ENCODE data around the gene TBC1D2B. TPM values are rescaled to one million over a fixed set of nuclear protein-coding genes. Genes with fewer than 3 reads are reported as not detected.

TBC1D2B gene
- polyA plus RNA-seq, 3 donors: 5.9 to 53.3 (median 6.2) TPM

DNA sequence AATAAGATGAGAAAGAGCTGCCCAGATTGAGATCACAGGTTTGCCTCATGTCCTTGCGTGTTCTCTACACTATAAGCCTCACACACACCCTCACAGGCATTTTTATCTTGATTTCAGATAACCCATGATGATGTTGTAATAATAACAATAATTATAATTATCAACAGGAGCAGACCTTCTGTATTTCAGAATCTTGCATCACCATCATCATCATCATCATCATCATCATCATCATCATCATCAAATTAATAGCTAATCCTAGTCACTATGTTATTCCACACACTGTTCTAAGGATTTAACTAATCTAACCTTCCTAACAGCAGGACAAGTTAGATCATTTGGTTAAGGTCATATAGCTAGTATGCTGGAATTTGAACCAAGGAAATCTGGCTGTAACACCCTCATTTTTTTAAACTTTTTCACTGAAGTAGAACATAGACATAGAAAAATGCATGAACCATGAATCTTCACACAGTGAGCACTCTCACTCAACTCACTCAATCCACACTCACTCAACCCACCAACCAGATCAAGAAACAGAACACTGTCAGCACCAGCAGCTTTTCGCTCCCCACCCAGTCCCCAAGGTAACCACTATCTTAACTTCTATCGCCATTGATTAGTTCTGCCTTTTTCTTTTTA lies 13.0 kb upstream of the TBC1D2B start:
- no peak overlapping the region for H3K9ac ChIP-seq (ENCODE audit: insufficient read depth, low read length, poor library complexity, severe bottlenecking)
- Mint-ChIP-seq H3K27ac (no peak overlapping the region), H3K4me3 (no peak overlapping the region)

DNA sequence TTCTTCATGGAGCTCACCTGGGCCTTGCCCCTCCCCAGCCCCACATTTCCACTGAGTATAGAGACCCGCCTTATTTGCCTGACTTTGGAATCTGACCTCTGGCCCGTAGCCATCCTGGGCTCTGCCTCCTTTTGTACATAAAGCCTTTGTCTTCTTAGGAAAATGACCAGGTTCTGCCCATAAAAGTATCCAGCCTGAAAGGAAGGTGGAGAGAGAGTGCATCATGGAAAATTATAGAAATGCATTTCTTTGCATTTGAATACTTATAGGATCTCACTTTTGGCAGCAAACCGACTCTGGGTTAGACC lies 11.2 kb upstream of the TBC1D2B start:
- intact Hi-C loops (cut with micrococcal nuclease): no loop called here
- Mint-ChIP-seq H3K27ac (peak overlapping the region in 5 of 7 donors; percentile 61 to 96 (median 89)), H3K27me3 (ENCODE audit: low read depth in 3 of 3) (peaks cover 0 to 4% (median 3%) of the 10 kb centered on the region in 3 donors), H3K4me1 (peaks cover 34% of the 10 kb centered on the region), H3K36me3 (no peaks in the 10 kb centered on the region), H3K9me3 (no peaks in the 10 kb centered on the region), H3K4me3 (peak overlapping the region in 1 of 2 donors; percentile 21)
- no peak for DNase-seq
- peak overlapping the region; percentile 14 to 81 for H3K27ac ChIP-seq (ENCODE audit: low read depth in 1 of 2, low read length in 2 of 2)
- peaks cover 27 to 44% of the 10 kb centered on the region in 2 donors for H3K4me1 ChIP-seq (ENCODE audit: control insufficient read depth in 1 of 2, insufficient read depth in 2 of 2, low read length in 2 of 2)
- no peaks in the 10 kb centered on the region for H3K36me3 ChIP-seq (replicated peaks in 1 of 2; ENCODE audit: control insufficient read depth in 1 of 2, insufficient read depth in 2 of 2, low read length in 2 of 2)
- no peaks in the 10 kb centered on the region for H3K9me3 ChIP-seq (replicated peaks in 1 of 2; ENCODE audit: control insufficient read depth in 1 of 2, insufficient read depth in 1 of 2, low read length in 2 of 2)
- H3K9ac ChIP-seq (ENCODE audit: insufficient read depth, low read length, poor library complexity, severe bottlenecking): no peak overlapping the region
- H3K27me3 ChIP-seq (ENCODE audit: control insufficient read depth in 2 of 2, insufficient read depth in 2 of 2, low read length in 2 of 2): no peaks in the 10 kb centered on the region
- no peaks in the 10 kb centered on the region for H4K20me1 ChIP-seq (ENCODE audit: insufficient read depth, low read length)
- H3K4me3 ChIP-seq (replicated peaks in 1 of 3; ENCODE audit: low read depth in 2 of 3, low read length in 3 of 3): peak overlapping the region in 1 of 3 experiments; percentile 17
- 100% methylated on average over 1 of the region's 3 CpGs for WGBS (ENCODE audit: insufficient coverage)
- no peak overlapping the region for H2AFZ ChIP-seq (ENCODE audit: insufficient read depth, low read depth, low read length, poor library complexity, severe bottlenecking)
- peak overlapping the region; percentile 51 for H3K4me2 ChIP-seq (replicated peaks; ENCODE audit: extremely low read depth, low read length, poor library complexity, severe bottlenecking)
- TF ChIP-seq, protein P1, sequence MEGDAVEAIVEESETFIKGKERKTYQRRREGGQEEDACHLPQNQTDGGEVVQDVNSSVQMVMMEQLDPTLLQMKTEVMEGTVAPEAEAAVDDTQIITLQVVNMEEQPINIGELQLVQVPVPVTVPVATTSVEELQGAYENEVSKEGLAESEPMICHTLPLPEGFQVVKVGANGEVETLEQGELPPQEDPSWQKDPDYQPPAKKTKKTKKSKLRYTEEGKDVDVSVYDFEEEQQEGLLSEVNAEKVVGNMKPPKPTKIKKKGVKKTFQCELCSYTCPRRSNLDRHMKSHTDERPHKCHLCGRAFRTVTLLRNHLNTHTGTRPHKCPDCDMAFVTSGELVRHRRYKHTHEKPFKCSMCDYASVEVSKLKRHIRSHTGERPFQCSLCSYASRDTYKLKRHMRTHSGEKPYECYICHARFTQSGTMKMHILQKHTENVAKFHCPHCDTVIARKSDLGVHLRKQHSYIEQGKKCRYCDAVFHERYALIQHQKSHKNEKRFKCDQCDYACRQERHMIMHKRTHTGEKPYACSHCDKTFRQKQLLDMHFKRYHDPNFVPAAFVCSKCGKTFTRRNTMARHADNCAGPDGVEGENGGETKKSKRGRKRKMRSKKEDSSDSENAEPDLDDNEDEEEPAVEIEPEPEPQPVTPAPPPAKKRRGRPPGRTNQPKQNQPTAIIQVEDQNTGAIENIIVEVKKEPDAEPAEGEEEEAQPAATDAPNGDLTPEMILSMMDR (IDR thresholded peaks at IDR 0.05): no peak
- no peaks in the 10 kb centered on the region for H3K79me2 ChIP-seq (ENCODE audit: insufficient read depth, low read length)

More for the DNA sequence above, 13.0 kb upstream of the TBC1D2B start:
- Mint-ChIP-seq H3K9me3 (no peaks in the 10 kb centered on the region), H3K27me3 (ENCODE audit: low read depth in 3 of 3) (peaks cover 0 to 3% (median 0%) of the 10 kb centered on the region in 3 donors), H3K36me3 (no peaks in the 10 kb centered on the region), H3K4me1 (peaks cover 21% of the 10 kb centered on the region)
- Histone ChIP-seq H3K4me1 (ENCODE audit: control insufficient read depth in 1 of 2, insufficient read depth in 2 of 2, low read length in 2 of 2) (peaks cover 17 to 31% of the 10 kb centered on the region in 2 donors), H3K4me3 (replicated peaks in 1 of 3; ENCODE audit: low read depth in 2 of 3, low read length in 3 of 3) (no peak overlapping the region), H3K9me3 (replicated peaks in 1 of 2; ENCODE audit: control insufficient read depth in 1 of 2, insufficient read depth in 1 of 2, low read length in 2 of 2) (no peaks in the 10 kb centered on the region), H3K27ac (ENCODE audit: low read depth in 1 of 2, low read length in 2 of 2) (no peak overlapping the region), H4K20me1 (ENCODE audit: insufficient read depth, low read length) (no peaks in the 10 kb centered on the region), H3K27me3 (ENCODE audit: control insufficient read depth in 2 of 2, insufficient read depth in 2 of 2, low read length in 2 of 2) (no peaks in the 10 kb centered on the region), H3K79me2 (ENCODE audit: insufficient read depth, low read length) (no peaks in the 10 kb centered on the region), H2AFZ (ENCODE audit: insufficient read depth, low read depth, low read length, poor library complexity, severe bottlenecking) (no peak overlapping the region), H3K36me3 (replicated peaks in 1 of 2; ENCODE audit: control insufficient read depth in 1 of 2, insufficient read depth in 2 of 2, low read length in 2 of 2) (no peaks in the 10 kb centered on the region), H3K4me2 (replicated peaks; ENCODE audit: extremely low read depth, low read length, poor library complexity, severe bottlenecking) (no peak overlapping the region)
- WGBS (ENCODE audit: insufficient coverage): 100% methylated on average over 1 of the region's 3 CpGs
- TF ChIP-seq, protein P1 (IDR thresholded peaks at IDR 0.05): no peak
- DNase-seq: no peak
- intact Hi-C loops (cut with micrococcal nuclease): no loop called here

Data from CD14-positive monocyte (primary cell).